ENCODE results near the gene ALG14.

Gene ALG14

DNA sequence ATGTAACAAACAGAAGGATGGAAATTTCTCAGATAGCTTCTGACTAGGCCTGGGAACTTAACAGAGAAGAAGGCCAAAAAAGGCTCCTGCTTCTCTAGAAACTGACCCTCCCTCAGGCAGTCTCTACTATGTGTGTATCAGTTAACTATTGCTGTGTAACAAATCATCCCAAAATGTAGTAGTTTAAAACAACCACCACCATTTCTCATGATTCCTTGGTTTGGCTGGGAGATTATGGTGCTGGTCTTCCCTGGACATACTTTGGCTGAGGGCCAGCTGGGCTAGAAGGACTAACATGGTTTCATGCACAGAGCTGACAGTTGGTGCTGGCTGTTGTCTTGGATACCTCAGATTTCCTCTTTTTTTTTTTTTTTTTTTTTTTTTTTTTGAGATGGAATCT is 119.6 kb downstream of the ALG14 start:
- no peak overlapping the region for H3K4me3 ChIP-seq (ENCODE audit: low read depth in 1 of 2, low read length in 1 of 2)
- H3K27me3 ChIP-seq: no peaks in the 10 kb centered on the region
- H3K9me3 ChIP-seq: no peaks in the 10 kb centered on the region
- H3K36me3 ChIP-seq: no peaks in the 10 kb centered on the region
- no peaks in the 10 kb centered on the region for H3K4me1 ChIP-seq (ENCODE audit: control insufficient read depth in 1 of 2, insufficient read depth in 1 of 2, low read depth in 1 of 2, low read length in 1 of 2)
- TF ChIP-seq, protein P1, sequence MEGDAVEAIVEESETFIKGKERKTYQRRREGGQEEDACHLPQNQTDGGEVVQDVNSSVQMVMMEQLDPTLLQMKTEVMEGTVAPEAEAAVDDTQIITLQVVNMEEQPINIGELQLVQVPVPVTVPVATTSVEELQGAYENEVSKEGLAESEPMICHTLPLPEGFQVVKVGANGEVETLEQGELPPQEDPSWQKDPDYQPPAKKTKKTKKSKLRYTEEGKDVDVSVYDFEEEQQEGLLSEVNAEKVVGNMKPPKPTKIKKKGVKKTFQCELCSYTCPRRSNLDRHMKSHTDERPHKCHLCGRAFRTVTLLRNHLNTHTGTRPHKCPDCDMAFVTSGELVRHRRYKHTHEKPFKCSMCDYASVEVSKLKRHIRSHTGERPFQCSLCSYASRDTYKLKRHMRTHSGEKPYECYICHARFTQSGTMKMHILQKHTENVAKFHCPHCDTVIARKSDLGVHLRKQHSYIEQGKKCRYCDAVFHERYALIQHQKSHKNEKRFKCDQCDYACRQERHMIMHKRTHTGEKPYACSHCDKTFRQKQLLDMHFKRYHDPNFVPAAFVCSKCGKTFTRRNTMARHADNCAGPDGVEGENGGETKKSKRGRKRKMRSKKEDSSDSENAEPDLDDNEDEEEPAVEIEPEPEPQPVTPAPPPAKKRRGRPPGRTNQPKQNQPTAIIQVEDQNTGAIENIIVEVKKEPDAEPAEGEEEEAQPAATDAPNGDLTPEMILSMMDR (IDR thresholded peaks at IDR 0.05): no peak
- no peak overlapping the region for H3K27ac ChIP-seq

DNA sequence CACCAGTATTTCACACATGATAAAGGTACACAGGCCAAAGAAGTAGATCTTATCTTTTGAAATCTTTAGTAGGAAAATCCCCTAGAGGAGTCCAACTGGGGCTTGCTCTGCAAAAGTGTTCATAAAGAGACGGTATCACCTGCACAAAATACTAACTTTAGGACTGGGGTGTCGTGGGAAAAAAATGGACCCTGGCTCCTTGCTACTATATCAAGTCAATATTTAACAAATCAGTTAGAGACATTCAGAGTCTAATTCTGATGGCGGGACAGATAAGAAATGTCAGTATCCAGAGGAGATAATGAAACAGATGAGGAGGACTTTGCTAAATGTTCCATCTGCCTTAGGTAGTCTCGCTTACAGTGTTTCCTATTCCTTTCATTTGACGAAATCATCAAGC is 120.2 kb downstream of the ALG14 start:
- H3K4me3 ChIP-seq (ENCODE audit: low read depth in 1 of 2, low read length in 1 of 2): no peak overlapping the region

DNA sequence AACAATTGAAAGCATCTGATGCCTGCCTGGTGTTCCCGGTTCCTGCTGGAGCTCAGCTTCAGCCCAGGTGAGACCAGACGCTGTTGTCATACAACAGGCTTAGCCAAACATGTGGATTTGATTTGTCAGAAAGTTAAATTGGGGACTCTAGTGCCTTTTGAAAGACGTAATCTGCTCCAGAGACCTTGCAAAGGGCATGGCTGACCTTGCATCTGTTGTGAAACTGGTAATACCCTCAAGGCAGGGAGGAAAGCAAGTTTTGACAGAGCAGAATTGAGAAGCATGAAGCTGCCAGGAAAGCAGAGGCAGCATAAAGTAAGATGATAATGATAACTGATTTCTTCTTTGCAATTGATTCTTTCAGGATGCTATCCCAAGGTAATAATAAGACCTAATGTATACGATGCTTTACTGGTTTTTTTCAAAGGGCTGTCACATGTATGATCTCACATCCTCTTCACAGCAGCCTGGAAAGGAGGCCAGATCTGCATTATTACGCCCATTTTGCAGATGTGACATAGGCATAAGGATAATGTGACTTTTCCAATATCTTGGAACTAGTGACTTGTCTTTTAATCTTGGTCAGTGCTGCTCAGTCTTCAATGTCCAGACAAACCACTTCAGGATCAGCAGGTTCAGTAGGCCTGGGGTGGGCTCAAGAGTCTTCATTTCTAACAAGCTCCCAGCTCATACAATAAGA is 121.1 kb downstream of the ALG14 start:
- Histone ChIP-seq H3K27me3 (no peaks in the 10 kb centered on the region), H3K27ac (no peak overlapping the region), H3K4me1 (ENCODE audit: control insufficient read depth in 1 of 2, insufficient read depth in 1 of 2, low read depth in 1 of 2, low read length in 1 of 2) (no peaks in the 10 kb centered on the region), H3K4me3 (ENCODE audit: low read depth in 1 of 2, low read length in 1 of 2) (no peak overlapping the region), H3K36me3 (no peaks in the 10 kb centered on the region), H3K9me3 (no peaks in the 10 kb centered on the region)
- TF ChIP-seq, protein P1 (IDR thresholded peaks at IDR 0.05): no peak

More for the DNA sequence above, 120.2 kb downstream of the ALG14 start:
- no peaks in the 10 kb centered on the region for H3K9me3 ChIP-seq
- H3K36me3 ChIP-seq: no peaks in the 10 kb centered on the region
- H3K27ac ChIP-seq: no peak overlapping the region
- no peaks in the 10 kb centered on the region for H3K27me3 ChIP-seq
- TF ChIP-seq, protein P1 (IDR thresholded peaks at IDR 0.05): no peak
- H3K4me1 ChIP-seq (ENCODE audit: control insufficient read depth in 1 of 2, insufficient read depth in 1 of 2, low read depth in 1 of 2, low read length in 1 of 2): no peaks in the 10 kb centered on the region

DNA sequence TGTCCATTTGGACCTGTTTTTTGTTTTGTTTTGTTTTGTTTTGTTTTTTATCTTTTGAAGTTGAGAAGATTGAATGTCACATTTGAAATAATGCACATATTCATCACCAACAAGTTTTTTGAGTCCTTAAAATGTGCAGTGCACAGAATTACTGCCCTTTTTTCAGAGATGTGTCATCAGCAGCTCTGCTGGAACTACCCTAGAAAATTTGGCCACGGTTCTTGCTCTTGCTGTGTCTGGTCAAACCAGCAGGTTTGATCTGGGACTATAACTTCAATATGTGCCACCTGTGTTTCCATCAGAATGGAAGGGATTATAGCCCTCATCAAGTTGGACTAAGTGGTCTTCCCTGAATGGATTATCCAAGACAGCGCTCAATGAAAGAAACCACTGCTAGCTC is 121.7 kb downstream of the ALG14 start:
- H3K4me3 ChIP-seq (ENCODE audit: low read depth in 1 of 2, low read length in 1 of 2): no peak overlapping the region
- no peak overlapping the region for H3K27ac ChIP-seq
- H3K27me3 ChIP-seq: no peaks in the 10 kb centered on the region
- H3K36me3 ChIP-seq: no peaks in the 10 kb centered on the region
- H3K4me1 ChIP-seq (ENCODE audit: control insufficient read depth in 1 of 2, insufficient read depth in 1 of 2, low read depth in 1 of 2, low read length in 1 of 2): no peaks in the 10 kb centered on the region
- H3K9me3 ChIP-seq: no peaks in the 10 kb centered on the region
- TF ChIP-seq, protein P1 (IDR thresholded peaks at IDR 0.05): no peak

DNA sequence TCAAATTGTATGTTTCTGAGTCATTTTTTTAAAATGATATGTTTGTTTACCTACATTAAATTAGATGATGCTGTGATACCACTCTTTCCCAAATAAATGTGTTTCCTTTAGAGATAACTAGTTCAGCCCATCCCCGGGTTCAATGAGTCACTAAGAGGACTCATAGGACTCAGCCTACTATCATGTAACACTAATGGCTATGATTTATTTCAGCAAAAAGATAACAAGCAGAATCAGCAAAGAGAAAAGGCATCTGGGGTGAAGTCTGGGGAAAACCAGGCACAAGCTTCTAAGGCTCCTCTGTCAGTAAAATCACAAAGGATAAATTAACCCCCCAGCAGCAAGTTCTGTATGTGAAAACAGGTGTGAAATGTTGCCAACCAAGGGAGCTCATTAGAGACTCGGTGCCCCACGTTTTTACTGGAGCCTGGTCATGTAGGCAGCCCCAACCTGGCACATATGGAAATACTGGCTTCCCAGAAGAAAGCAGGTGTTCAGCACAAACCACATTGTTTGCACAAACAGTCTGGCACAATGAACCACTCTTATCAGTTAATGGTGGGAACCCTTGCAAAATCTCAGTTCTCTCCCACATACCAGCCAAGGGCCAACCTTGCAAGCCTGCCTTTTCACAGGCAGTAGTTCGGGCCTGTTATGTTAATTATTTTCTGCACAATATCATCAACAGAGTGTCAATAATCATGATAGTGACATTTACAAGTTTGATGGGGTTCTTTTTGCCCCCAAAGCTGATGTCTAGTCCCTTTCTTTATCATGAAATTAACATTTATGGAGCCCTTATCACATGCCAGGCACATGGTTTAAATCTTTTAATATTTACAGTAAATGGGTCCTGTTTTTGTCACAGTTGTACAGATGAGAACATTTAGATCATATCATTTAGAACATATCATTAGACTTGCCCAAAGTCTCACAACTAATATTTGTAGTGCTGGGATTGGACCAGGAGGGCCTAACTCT is 122.8 kb downstream of the ALG14 start:
- TF ChIP-seq, protein P1 (IDR thresholded peaks at IDR 0.05): no peak
- no peaks in the 10 kb centered on the region for H3K27me3 ChIP-seq
- no peaks in the 10 kb centered on the region for H3K4me1 ChIP-seq (ENCODE audit: control insufficient read depth in 1 of 2, insufficient read depth in 1 of 2, low read depth in 1 of 2, low read length in 1 of 2)
- H3K27ac ChIP-seq: no peak overlapping the region
- H3K9me3 ChIP-seq: no peaks in the 10 kb centered on the region
- no peak overlapping the region for H3K4me3 ChIP-seq (ENCODE audit: low read depth in 1 of 2, low read length in 1 of 2)
- H3K36me3 ChIP-seq: no peaks in the 10 kb centered on the region
